GM10266 (cell line): ENCODE measurements around the gene RNF208.

Experiments
- DNase-seq: peaks from one replicate; pipeline ENCODE4 v3.0.0; 2012; ENCODE audit errors: extremely low spot score
- TF ChIP-seq, protein P1 (sequence below): IDR thresholded peaks from 2 replicates; pipeline ENCODE4 v1.5.1; 2012; ENCODE audit warnings: mild to moderate bottlenecking, low read depth; ENCODE audit not compliant: control insufficient read depth, insufficient read depth; ENCODE audit errors: missing control alignments

RNF208 gene

DNA sequence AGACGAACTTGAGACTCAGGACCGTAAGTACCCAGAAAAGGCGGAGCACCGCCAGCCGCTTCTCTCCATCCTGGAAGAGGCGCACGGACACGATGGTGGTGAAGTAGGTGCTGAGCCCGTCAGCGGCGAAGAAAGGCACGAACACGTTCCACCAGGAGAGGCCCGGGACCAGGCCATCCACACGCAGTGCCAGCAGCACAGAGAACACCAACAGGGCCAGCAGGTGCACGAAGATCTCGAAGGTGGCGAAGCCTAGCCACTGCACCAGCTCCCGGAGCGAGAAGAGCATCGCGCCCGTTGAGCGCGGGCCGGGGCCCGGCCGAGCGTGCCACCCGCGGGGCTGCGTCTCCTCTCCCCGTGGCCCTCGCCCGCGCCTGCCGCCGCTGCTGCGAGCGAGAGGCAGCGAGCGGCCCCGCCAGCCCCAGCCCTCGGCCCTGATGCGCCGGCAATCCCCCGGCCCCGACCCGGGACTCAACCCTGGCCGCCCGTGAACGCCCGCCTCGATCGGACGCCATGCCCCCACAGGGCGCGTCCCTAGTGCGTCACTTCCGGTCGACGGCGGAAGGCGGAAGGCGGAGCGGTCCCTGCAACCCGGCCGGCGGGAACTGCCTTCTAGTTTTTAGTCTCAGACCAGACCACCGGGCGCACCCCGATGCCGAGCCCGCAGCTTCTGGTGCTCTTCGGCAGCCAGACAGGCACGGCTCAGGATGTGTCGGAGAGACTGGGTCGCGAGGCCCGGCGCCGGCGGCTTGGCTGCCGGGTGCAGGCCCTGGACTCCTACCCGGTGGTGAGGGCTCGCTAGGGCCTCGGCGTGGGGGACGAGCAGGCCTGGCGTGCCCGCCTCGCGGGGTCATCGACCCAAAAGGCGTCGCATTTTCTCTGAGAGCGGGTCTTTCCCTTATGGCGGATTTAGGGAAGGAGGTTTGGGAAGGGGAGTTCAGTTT, 16.6 kb downstream of the RNF208 start, which contains the start of the genes NDOR1 and TMEM203:
Gene NDOR1 (plus strand): TSS at position 575 of the 944 bp plus-strand sequence. CDS start 78 bp downstream, at position 653.
Gene TMEM203 (minus strand): TSS at position 523 of the 944 bp plus-strand sequence. CDS start 234 bp downstream, at position 289.
- peak; percentile 98 for DNase-seq
- TF ChIP-seq, protein P1, sequence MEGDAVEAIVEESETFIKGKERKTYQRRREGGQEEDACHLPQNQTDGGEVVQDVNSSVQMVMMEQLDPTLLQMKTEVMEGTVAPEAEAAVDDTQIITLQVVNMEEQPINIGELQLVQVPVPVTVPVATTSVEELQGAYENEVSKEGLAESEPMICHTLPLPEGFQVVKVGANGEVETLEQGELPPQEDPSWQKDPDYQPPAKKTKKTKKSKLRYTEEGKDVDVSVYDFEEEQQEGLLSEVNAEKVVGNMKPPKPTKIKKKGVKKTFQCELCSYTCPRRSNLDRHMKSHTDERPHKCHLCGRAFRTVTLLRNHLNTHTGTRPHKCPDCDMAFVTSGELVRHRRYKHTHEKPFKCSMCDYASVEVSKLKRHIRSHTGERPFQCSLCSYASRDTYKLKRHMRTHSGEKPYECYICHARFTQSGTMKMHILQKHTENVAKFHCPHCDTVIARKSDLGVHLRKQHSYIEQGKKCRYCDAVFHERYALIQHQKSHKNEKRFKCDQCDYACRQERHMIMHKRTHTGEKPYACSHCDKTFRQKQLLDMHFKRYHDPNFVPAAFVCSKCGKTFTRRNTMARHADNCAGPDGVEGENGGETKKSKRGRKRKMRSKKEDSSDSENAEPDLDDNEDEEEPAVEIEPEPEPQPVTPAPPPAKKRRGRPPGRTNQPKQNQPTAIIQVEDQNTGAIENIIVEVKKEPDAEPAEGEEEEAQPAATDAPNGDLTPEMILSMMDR: no peak

GRCh38 chr9:137204731-137205125, 17.3 kb downstream of the RNF208 start:
- no peak for DNase-seq
- TF ChIP-seq, protein P1: no peak

DNA sequence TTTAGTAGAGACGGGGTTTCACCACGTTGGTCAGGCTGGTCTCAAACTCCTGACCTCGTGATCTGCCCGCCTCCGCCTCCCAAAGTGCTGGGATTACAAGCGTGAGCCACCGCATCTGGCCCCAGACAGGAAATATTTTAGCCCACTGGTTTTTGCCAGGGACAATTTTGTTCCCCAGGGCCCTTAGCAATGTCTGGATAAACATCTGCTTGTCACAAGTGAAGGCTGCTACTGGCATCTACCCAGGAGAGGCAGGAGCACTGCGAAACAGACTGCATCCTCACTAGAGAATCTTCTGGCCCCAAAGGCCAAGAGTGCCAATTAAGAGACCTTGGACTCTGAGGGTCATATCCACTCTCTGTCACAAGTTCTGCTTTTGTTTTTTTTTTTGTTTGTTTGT, 19.1 kb downstream of the RNF208 start:
- TF ChIP-seq, protein P1: no peak
- DNase-seq: no peak

GRCh38 chr9:137201205-137201868, 20.7 kb downstream of the RNF208 start:
- TF ChIP-seq, protein P1: no peak
- no peak for DNase-seq

DNA sequence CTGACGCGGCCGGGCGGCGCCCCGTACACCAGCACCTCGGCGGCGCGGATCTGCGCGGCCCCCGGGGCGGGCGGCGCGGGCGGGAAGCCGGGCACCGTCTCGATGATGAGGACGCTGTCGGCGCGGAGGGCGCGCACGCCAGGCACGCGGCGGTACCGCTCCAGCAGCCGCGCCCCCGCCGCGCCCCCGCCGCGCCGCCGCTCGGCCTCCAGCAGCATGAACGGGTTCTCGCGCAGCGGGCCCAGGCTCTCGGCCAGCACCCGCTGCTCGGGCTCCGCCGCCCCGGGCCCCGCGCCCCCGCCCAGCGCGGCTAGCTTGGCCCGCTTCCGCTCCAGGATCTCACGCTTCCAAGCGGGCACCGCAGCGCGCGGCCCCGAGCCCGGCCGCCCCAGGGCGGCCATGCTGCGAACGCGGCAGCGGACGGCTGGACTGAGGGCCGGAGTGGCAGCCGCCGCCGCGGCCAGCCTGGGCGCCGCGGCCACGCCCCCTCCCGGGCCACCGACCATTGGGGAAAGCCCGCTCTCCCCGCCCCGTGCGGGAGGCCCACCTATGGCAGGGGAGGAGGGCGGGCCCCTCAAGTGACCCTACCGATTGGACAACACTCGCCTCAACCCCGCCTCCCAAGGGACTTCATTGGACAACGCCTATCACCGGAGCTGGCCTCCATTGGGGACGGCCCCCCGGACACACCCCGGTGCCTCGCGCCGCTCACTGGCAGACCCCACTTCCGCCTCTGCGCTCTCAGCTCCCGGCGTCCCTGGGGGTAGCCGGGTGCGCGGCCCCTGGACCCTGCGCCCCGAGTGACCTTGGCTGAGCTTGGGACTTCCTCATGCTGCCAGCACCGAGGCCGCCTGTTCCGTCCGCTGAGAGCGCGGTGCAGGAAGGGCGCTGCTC, 21.5 kb downstream of the RNF208 start, which contains the start of gene TPRN:
Gene TPRN (minus strand): TSS at position 431 of the 894 bp plus-strand sequence. CDS start 30 bp downstream, at position 401.
- TF ChIP-seq, protein P1: no peak
- DNase-seq: peak; percentile 100

DNA sequence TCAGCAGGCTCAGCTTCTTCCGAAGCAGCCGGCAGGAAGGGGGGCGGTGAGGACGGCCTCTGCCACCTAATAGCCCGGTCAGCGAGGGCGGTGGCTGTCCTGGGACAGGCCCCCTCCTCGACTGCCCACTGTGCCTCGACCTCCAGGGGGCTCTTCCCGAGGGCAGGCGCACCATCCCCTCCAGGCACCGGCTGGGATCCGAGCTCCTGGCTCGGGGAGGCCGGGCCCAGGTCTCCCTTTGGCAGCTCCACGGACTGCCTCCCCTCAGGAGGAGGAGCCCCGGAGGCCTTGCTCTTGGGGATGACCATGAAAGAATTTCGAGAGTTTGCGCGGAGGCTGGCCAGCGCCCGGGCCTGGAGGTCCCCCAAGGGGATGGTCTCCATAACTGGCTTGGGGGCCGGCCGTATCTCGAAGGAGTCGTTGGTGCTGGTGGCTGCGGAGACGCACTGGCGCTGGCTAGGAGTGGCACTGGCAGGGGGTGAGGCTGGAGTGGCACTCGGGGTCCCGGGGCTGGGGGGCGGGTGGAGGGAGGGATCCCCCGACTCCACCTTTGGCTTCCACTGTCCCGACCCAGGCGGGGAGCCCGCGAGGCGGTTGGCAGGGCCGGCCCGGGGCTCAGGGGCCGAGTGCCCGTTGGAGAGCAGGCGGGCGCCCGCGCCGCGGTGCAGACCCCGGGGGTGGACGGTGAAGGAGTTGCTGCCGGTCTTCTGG, 22.5 kb downstream of the RNF208 start:
- TF ChIP-seq, protein P1: no peak
- no peak for DNase-seq
